H1 (cell line): ENCODE results near the gene HS2ST1. TPM values are rescaled to one million over a fixed set of nuclear protein-coding genes. Genes with fewer than 3 reads are reported as not detected.

Experiments
- SIN3A ChIP-seq, 2 experiments: IDR thresholded peaks in 1 of 2; conservative IDR thresholded peaks in 1 of 2; 2 replicates each; pipeline ENCODE4 v1.6.1; 2011 to 2012; ENCODE audit warnings: low read length in 2 of 2, improper control_type of control experiment in 1 of 2, low read depth in 1 of 2, mild to moderate bottlenecking in 1 of 2
- polyA plus RNA-seq, 7 experiments: library from polyadenylated mRNA; depleted of rRNA in 3 of 7; stranded (reverse) in 5 of 7; unstranded in 2 of 7; fragments of >200 nt in 5 of 7; fragments of 200-250 nt in 2 of 7; gene quantifications; 1 replicate in 5 of 7; 2 replicates in 1 of 7; 4 replicates in 1 of 7; pipeline versions ENCODE4 v1.2.1 to v1.2.3, GENCODE V29; 2011 to 2013; ENCODE audit warnings: missing spikeins in 2 of 7, mixed read lengths in 2 of 7
- total RNA-seq: library from RNA; stranded (reverse); fragmentation: NEBNext Ultra II Directional; extraction: Animal tissue kit (Norgen Biotek cat#: 25700); gene quantifications from 2 replicates; pipeline ENCODE4 v1.2.1, GENCODE V29; 2021

The HS2ST1 gene
- total and polyA plus RNA-seq, 2 of the 8 experiments (the other 6 are each of a cell fraction or from before 2014, with no cell fraction given) = 5.2 to 28.3 TPM

- TF ChIP-seq SIN3A (conservative IDR thresholded peaks at IDR 0.05 in 1 of 2, IDR thresholded peaks at IDR 0.05 in 1 of 2; ENCODE audit: low read depth in 1 of 2, low read length in 2 of 2) = no peak
Observed at GRCh38 chr1:86926883-86927282, 12.4 kb downstream of the HS2ST1 start (continued).
